Activated naive CD4-positive, alpha-beta T cell treated with anti-CD3 and anti-CD28 coated beads, Interleukin-2, amount 50 U/mL, for 16 hours (primary cell): ENCODE results near the gene TSEN15.
A peak's percentile ranks its signal among the peaks of the same experiment; 100 is the strongest.

ENCODE experiments used
- DNase-seq: peaks from one replicate; pipeline ENCODE4 v3.0.0-alpha.2; 2020

TSEN15 gene

DNA sequence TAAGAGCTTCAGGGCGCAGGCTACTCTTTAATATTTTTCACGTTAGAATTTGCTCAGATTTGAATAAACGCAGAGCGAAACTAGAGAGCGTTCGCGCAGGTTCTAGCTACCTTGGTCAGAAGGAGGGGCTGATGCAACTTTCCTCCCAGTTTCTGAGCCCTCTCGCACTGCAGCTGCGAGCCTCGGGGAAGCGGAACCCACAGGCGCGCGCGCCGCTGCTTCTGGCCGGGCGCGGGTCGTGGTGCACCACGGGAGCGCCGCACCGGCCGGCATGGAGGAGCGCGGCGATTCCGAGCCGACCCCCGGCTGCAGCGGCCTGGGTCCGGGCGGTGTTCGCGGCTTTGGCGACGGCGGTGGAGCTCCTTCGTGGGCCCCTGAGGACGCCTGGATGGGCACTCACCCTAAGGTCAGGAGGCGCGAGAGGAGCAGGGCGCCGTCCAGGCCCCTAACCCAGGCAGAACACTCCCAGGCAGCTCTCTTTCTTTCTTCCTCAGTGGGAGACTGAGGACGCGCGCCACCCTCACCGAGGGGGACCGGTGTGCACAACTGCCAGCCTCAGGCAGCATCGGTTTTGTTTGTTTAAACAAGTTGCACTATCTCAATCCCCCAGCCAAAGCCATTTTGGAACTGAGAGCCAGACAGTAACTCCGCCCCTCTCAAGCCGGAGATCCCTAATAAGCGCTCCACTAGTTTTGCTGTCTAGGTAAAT lies at the start of gene TSEN15:
Gene TSEN15 (plus strand): TSS at position 246 of the 709 bp plus-strand sequence. CDS start 26 bp downstream, at position 272.
- DNase-seq: peak; percentile 84

DNA sequence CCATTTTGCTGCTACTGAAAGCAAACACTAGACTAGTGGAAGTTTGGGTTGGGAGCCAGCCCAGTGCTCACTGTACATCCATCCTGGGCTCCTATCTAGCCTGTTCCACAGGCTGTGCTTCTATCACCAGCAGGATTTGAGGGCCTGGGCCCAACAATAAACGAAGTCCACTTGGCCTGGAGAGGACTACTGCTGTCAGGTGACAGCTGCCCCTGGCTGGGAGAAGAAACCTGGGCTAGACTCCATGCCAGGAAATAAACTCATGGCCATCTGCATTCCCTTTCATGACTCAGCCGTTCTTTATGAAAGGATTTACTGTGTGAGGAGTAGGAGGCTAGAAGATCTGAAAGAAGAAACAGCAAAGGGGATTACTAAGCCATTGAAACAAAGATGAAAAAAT lies 49.5 kb upstream of the TSEN15 start:
- no peak for DNase-seq

DNA sequence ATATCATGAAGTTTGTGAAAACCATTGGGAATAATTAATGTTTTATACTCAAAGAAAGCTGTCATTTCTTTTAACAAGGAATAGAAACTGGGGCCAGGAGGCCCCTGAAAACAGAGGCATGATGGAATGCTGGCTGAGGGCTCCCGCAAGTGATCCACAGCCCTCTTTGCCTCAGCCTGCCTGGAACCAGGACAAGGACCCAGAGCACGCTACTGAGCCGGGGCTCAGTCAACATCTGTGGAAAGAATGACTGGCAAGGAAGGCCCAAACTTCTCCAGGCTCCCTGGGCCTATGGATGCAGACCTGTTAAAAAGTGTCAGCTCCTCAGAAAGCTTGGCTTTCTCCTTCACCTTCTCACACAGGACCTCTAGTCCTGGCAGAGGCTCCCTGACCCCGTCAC lies 46.6 kb upstream of the TSEN15 start:
- DNase-seq: no peak

DNA sequence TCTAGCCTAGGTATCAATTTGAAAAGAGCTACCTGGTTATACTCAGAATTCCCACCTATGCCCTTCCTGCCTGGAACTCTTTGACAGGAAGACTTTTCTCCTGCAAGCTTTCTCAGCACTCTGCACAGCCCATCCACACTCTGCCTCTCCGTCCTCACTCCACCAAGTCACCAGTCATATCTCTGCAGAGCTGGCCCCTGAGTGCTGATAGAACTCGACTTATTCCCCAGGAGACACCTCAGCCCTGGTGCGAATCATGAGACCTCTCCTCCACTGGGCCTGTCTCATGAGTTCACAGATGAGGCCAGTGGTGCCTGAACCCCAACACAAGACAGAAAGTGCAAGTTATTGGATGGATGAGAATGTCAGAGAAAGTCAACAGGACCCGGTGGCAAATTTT lies 46.0 kb upstream of the TSEN15 start:
- DNase-seq: no peak

DNA sequence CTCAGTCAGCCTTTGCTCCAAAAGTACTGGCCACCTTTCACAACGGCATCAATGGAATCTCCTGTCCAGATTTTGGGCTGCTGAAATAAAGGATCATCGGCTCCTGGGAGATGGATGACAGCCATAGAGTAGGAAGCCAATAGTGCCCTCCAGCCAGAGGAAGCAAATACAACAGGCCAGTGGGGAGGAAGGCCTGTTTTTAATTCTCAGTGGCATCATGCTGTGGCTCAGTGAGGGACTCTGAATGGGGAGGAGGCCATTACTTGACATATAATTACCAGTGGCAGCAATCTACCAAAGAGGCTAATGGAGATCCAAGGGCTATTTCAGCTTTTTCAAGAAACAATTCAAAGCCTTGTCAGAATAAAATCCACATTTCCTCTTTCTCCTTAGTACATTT lies 40.7 kb upstream of the TSEN15 start:
- no peak for DNase-seq

DNA sequence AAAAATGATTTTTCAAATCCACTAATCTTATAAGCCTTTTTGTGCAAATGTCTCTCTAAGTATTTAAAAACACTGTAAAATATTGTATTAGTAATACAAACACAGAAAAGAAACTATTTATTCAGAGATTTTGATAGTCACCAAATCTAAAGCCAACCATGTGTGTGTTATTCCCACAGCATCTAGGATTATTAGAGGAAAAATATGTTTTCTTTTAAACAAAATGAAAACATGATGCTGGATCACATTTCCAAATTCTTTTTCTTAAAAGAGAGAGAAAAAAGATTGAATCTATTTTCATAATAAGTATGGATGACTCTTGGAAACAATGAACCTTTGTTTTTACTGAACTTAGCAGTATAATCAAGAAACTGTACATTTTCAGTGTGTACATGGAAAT lies 39.3 kb upstream of the TSEN15 start:
- no peak for DNase-seq

DNA sequence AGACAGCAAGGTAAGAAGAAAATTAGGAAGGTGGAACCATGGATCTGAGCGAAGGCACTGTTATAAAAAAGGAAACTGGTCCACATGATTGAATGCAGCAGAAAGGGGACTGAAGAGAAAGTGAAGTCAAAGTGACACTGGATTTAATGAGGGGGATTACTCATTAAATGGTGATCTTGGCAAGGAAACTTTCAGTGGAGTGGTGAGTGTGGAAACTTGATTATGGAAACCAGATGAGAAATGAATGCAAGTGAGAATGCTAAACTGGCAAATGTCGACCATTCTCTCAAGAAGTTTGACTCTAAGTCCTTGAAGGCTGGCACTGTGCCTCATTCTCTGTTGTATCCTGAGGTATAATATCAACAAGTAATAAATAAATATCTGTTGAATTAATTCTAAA lies 37.3 kb upstream of the TSEN15 start:
- DNase-seq: no peak

DNA sequence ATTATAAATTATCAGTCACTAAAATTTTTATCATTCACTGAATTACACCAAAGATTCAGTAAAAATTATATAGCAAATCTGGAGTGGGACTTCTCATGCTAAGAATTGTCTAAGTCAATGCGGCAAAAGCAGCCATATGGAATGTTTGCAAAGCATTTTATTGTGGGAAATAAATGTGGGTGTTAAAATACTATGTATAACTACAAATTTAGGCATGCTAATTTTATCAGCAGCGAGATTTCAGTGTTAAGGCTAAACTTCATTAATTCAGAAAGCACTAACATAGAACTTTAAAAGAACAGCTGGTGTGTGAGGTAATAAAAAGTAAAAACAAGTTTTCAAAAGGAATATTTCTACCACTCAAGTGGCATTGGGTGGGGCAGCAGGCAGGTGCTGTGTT lies 35.4 kb upstream of the TSEN15 start:
- no peak for DNase-seq

DNA sequence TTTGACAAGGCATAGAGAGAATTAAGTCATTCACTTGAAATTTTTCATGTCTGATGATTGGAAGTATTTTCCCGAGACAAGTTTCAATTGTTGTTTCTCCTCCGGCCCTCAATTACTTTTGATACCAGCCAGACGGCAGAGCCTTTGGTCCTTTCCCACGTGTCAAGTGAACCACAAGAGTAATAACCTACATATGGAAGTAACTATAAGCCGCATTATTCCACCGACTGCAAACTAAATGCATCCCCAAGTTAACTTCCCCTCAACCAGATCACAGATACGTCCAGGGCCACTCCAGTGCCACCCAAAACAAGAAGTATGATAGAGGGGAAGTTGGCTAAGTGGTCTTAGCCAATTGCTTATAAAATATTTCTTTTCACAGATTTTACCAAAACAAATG lies 34.2 kb upstream of the TSEN15 start:
- no peak for DNase-seq

DNA sequence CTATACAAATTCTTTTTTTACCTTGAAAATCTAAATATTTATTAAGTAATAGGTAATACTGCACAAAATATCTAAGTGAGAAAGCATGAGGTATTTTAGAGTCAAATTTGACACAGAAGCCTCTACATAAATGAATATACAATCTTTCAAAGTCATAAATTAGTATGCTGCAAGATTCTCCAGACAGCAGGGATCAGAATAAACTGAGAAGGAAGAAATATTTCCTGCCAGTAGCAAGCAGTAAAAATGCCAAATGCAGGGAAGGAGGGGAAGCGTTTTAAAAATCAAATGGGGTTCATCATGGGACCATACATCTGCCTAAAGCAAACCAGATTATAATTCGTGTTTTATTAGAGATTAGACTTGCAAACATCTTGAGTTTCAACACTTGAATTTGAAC lies 32.9 kb upstream of the TSEN15 start:
- DNase-seq: no peak

DNA sequence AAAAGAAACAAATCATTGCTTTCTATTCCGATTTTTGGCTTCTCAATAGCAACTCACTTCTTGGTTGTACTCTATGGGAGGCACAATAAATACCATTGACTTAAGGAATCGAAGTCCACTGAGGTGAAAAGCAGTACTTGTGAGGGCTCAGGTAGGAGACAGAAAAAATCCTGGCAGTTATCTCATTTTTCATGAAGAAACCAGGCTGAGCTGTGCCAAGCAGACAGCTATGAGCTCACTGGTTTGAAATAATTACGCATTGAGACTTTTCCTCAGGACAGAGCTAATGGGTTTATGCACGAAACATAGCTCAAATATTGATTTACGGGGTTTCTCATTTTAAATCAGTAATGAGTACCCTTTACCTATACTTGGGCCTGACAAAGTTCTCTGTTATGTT lies 32.5 kb upstream of the TSEN15 start:
- no peak for DNase-seq

DNA sequence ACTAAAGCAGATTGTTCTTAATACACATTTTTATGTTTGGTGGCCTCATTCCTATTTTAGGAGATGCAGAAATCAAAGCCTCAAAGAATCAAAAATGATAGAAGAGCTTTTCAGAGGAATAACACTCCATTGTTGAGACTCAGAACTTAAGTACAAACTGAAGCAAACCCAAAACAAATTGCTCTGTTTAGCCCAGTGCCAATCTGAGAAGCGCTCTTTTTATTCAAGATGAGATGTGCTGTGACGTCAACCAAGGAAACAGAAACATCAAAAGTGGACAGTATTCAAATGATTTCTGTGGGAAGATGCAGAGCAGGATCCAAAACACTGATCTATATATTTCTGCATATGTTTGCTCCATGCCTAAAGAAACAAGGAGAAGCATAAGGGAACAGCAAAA lies 32.0 kb upstream of the TSEN15 start:
- no peak for DNase-seq

DNA sequence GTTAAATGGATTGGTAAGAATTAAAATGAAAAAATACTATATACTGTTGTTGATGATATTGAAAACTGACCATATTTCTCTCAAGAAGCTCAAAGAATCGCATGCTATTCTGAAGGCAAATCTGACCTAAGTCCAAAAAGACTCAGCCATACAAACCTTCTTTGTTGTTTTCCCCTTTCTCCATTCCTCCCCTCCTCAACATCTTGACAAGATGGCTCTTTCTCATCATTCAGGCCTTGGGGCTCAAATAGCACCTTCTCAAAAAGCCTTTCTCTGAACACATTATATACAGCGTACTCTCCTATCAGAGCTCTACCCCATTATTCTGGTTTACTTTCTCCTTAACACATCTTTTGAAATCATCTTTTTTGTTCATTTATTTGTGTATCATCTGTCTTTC lies 31.2 kb upstream of the TSEN15 start:
- no peak for DNase-seq

DNA sequence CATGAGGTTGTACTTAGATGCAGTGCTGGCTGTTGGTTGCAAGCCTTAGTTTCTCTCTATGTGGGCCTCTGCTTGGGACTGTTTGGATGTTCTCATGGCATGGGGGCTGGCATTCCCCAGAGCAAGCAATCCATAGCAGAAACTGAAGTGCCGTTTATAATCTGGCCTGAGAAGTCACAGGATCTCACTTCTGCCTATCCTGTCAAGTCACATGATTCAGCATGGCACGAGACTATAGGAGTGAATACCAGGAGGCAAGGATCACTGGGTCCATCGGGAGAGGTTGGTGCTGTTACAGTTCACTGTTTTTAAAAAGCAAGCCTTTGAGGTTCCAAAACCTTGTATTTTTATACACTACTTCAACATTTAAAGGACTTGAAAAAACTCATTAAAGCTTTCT lies 30.7 kb upstream of the TSEN15 start:
- DNase-seq: no peak

DNA sequence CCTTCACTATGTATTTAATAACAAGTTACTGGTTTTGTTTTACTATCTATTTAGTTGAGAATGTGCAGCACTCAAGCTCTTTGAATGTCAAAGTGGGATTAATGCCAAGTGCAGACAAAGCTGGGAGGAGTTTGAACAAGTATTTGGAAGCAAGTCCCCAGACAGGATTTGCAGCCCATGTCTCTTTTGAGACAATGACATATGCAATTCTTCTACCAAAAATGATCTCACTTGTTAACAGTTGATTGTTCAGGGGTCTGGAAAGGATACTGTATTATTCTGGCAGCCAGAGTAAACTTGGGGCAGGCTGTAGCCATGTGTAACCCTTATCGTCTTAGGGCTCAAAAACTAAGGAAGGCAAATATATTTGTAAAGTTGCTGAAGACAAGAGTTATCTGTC lies 29.8 kb upstream of the TSEN15 start:
- no peak for DNase-seq

DNA sequence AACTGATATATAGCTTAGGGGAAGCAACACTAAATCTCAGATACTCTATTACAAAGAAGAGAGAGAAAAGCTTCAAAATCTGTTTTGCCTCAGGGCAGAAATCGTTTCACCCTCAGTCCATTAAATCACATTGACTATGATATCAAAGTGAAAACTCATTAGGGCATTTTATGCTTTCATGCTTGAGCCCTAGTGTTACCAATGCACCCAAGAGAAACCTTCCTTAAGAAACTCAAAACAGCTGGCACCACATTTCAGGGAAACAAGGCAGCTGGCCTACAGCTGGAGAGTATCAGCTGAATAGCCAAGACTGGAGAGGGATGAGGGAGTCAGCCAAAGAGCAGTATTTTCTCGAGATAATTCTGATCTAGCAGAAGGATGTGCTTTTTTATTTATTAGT lies 28.9 kb upstream of the TSEN15 start:
- DNase-seq: no peak

DNA sequence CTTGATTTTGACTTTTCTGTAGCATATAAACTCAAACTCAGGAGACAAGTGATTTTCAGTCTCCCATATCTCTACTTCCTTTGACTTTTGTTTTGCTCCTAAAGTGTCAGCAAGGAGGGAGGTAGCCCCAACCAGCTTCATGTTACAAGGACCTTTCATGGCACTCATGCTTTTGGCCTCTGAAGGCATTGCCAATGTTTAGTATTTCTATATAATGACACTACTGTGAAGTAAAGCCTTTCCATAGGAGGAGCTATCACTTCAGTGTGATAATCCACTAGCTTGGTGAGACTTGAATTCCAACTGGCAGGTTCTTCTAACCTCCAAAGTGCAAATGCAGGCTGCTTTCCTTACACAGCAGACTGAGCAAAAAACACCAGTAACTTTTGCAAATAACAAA lies 28.4 kb upstream of the TSEN15 start:
- no peak for DNase-seq

DNA sequence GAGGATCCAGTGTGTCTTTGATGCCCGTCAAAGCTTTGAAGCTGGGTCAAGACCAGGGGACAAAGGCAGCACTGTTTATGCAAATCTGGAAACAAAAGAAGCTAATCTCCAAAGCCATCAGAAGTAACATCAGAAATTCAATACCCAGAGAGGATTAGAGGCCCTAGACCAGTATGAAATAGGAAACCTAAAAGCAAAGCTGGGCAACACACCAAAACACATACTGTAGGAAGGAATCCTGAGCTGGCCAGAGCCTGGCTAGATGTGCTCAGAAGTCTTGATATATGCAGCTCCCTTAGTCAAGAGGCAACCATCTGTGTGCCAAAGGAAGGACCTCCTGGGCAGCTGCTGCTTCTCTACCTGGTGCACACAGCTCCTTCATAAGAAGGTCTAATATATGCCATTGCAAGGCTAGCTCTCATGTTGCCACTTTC lies 26.3 kb upstream of the TSEN15 start:
- DNase-seq: no peak

DNA sequence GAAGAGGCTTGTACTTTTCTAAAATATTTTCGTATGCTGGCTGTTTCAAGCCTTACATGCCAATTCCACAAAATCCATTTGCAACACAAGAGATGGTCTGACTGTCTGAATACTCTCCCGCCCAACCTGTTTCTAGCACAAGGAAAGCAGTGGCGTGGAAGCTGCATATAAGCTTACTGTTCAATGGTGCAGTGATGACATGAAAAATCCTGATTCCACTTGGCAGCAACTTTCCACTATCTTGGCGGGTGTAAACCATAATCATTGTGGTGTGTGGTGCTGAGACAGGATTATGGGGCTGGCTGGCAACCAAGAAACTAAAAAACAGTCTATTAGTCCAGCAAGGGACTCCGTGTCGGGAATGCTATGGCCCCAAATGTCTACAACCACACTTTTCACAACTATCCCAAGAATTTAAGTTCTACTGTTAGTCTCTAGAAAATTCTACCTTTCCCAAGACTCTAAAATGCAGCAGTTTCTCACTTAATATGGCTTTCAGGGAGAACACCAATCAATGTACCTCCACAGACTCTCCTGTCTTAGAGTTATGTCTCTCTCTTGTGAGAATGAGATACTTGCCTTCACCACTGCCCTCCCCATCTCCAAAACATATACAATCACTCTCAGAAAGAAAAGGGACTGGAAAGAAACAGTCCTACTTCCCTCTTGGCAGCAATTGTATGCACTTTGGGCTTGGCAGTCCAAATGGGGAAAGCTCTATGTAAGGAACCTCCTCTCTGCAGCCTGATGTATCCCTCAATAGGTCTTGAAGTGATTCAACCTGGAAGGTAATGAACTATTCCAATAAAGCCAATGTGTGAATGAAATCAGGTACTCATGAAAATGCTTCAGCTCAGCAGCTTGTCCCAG lies 23.5 kb upstream of the TSEN15 start:
- DNase-seq: no peak

DNA sequence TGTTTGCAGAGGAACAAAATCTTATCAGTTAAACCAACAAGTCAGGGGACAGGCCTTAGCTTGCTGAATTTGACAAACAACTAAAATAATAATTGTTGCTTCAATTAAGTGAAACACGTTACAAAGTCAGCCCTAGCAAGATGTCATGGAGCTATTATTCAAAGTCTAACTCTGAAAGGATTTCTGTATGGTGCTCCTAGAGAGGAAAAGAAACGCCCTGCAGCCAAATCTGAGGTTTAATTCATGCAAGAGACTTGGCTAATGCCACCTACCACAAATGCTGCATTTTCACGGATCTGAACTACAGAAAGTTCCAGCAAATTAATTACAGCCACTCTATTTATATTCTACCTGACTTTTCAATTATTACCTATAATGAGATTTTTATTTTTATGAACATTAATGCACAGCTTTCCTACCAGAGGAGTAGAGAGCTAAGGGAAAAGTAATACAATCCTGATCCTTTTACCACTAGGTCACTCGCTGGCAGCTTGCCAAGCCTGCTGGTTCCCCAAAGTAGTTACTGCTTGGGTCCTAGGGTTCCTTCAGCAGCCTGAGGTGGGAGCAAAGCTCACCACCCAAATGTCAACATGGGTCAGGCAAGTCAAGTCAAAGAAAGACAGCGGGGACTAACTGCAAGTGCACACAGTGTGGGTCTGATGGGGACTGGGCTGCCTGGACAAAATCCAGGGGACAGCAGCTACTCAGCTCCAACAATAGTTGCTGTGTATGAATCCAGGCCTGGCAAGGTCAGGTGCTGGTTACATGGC lies 22.5 kb upstream of the TSEN15 start:
- DNase-seq: no peak

DNA sequence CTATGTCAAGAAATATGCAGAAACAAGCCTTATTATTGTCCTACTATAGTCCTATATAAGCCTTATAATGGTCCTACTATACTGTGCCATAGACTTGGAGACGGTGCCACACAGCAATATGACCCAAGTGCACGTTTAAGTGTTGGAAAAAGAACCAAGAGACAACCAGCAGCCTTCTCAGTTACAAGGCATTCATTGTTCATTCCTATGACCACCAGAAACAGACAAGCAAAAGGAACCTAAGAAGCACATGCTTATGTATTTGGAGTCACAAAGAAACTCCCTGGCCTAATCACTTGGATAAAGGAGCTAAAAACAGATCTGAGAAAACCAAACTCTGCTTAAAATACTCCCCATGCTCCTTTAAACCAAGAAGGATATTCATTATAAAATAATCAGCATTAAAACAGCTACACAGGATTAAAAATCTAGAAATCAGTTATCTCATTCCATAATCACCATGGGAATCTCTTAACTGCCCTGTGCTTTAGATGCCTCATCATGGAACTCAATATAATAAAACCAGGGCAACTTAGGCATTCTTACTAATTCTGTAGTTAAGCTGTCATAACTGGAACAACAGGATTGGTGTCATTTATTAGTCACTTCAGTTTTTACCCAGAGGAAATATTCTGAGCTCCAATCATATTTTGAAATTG lies 21.0 kb upstream of the TSEN15 start:
- DNase-seq: no peak

DNA sequence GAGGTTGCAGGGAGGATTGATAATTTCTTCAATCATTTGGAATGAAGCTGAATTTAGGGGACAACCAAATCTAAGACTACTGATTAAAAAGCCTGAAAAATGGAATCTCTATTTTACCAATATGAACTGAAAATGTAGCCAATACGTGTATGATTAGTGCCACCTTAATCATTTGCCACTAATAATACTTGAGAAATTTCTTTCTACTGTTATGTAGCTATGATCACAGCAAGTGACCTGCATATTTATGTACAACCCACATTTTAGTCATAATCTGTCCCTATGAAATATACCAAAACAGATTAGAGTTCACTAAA lies 20.5 kb upstream of the TSEN15 start:
- no peak for DNase-seq

DNA sequence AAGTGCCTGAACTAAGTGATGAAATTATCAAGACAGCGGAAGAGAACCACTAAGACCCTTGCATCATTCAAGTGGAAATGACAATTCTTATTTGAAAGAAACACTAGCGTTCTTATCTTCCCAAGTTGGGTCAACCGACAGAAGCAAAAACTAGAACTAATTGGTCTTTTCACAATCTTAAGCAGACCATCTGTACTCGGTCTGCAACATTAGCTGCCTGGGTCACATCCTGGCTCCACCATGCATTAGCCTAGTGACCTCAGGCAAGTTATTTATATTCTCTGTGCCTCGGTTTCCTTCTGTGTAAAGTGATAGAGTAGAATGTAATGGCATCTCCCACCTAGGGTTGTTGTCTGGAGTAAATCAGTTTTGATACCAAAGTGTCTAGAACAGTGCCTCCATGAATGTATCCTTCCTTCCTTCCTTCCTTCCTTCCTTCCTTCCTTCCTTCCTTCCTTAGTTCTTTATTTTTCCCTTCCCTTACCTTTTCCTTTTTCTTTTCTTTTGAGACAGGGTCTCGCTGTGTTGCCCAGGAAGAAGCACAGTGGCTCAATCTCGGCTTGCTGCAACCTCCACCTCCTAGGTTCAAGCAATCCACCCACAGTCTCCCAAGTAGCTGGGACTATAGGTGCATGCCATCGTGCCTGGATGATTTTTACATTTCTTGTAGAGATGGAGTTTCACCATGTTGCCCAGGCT lies 20.0 kb upstream of the TSEN15 start:
- DNase-seq: no peak
